BJ (cell line): ENCODE measurements around the gene IL3RA. TPM values are rescaled to one million over a fixed set of nuclear protein-coding genes. Genes with fewer than 3 reads are reported as not detected.
"Not testable (repeated sequence)": the region's sequence is repeated elsewhere in the genome, so short reads cannot be mapped to it uniquely, and the experiment has no call there.

Source experiments
- CTCF ChIA-PET: fragments of 350-600 bp; formaldehyde crosslinking; extraction: SDS; loops from one replicate; lab custom pipeline; 2021; ENCODE audit warnings: antibody characterized with exemption, inconsistent platforms; lab: Yijun Ruan, JAX
- POLR2A ChIA-PET: fragments of 300-600 bp; sonication (Branson Sonifier 250); formaldehyde crosslinking; extraction: SDS; loops from one replicate; lab custom pipeline; 2021; ENCODE audit warnings: antibody characterized with exemption; lab: Charles Lee
- DNase-seq: peaks from one replicate; pipeline ENCODE4 v3.0.0-alpha.2; 2011; ENCODE audit warnings: low read depth
- H3K27me3 ChIP-seq: 2 replicates; pipeline ENCODE4 v1.6.0; 2011; ENCODE audit warnings: low read length; ENCODE audit not compliant: control insufficient read depth, insufficient read depth
- H3K36me3 ChIP-seq: 2 replicates; pipeline ENCODE4 v1.5.1; 2011; ENCODE audit warnings: low read length; ENCODE audit not compliant: control insufficient read depth, insufficient read depth
- H3K4me3 ChIP-seq: 2 replicates; pipeline ENCODE4 v1.5.1; 2011; ENCODE audit warnings: low read depth, mild to moderate bottlenecking, control low read depth, low read length
- polyA plus RNA-seq: library from polyadenylated mRNA; depleted of rRNA; stranded (reverse); fragments of >200 nt; gene quantifications from 2 replicates; pipeline ENCODE4 v1.2.3, GENCODE V29; 2011
- TF ChIP-seq, protein P1 (sequence below): IDR thresholded peaks from 2 replicates; pipeline ENCODE4 v1.5.1; 2011; ENCODE audit warnings: low read depth, mild to moderate bottlenecking, control low read depth, inconsistent platforms, low read length, moderate library complexity; ENCODE audit not compliant: insufficient read depth

The IL3RA gene
- polyA plus RNA-seq, 1 experiment = 1.5 TPM

DNA sequence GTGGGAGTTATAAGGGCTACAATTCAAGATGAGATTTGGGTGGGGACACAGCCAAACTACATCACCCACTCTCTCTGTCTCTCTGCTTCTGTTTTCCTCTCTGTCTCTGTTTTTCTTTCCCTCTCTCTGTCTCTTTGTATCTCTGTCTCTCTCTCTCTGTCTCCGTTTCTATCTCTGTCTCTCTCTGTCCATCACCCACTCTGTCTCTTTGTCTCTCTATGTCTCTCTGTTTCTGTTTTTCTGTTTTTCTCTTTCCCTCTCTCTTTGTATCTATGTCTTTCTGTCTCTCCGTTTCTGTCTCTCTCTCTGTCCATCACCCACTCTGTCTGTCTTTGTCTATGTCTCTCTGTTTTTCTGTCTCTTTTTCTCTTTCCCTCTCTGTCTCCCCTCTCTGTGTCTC, 25.3 kb downstream of the IL3RA start:
- Histone ChIP-seq H3K4me3 (no peak overlapping the region), H3K27me3 (no peaks in the 10 kb centered on the region), H3K36me3 (0 out of 2 replicates have a peak, but pooled peaks cover 2% of the 10 kb centered on the region)
- TF ChIP-seq, protein P1, sequence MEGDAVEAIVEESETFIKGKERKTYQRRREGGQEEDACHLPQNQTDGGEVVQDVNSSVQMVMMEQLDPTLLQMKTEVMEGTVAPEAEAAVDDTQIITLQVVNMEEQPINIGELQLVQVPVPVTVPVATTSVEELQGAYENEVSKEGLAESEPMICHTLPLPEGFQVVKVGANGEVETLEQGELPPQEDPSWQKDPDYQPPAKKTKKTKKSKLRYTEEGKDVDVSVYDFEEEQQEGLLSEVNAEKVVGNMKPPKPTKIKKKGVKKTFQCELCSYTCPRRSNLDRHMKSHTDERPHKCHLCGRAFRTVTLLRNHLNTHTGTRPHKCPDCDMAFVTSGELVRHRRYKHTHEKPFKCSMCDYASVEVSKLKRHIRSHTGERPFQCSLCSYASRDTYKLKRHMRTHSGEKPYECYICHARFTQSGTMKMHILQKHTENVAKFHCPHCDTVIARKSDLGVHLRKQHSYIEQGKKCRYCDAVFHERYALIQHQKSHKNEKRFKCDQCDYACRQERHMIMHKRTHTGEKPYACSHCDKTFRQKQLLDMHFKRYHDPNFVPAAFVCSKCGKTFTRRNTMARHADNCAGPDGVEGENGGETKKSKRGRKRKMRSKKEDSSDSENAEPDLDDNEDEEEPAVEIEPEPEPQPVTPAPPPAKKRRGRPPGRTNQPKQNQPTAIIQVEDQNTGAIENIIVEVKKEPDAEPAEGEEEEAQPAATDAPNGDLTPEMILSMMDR = no peak
- ChIA-PET CTCF (no interaction called here), POLR2A (no interaction called here)
- no peak for DNase-seq

DNA sequence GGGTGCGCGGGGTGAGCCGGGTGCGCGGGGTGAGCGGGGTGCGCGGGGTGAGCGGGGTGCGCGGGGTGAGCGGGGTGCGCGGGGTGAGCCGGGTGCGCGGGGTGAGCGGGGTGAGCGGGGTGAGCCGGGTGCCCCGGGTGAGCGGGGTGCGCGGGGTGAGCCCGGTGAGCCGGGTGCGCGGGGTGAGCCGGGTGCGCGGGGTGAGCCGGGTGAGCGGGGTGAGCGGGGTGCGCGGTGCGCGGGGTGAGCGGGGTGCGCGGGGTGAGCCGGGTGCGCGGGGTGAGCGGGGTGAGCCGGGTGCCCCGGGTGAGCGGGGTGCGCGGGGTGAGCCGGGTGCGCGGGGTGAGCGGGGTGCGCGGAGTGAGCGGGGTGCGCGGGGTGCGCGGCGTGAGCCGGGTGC, 29.8 kb downstream of the IL3RA start:
- CTCF ChIA-PET, DNase-seq, H3K27me3 ChIP-seq, H3K36me3 ChIP-seq, H3K4me3 ChIP-seq, POLR2A ChIA-PET: not testable (repeated sequence)

DNA sequence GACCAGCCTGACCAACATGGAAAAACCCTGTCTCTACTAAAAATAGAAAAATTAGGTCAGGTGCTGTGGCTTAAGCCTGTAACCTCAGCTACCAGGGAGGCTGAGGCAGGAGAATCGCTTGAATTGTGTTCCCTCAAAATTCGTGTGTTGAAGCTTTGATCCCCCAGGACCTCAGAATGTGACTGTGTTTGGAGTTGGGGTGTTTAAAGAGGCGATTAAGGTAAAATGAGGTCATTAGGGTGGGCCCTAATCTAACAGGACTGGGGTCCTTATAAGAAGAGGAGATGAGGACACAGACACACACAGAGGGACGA, 31.8 kb downstream of the IL3RA start:
- no peaks in the 10 kb centered on the region for H3K36me3 ChIP-seq

DNA sequence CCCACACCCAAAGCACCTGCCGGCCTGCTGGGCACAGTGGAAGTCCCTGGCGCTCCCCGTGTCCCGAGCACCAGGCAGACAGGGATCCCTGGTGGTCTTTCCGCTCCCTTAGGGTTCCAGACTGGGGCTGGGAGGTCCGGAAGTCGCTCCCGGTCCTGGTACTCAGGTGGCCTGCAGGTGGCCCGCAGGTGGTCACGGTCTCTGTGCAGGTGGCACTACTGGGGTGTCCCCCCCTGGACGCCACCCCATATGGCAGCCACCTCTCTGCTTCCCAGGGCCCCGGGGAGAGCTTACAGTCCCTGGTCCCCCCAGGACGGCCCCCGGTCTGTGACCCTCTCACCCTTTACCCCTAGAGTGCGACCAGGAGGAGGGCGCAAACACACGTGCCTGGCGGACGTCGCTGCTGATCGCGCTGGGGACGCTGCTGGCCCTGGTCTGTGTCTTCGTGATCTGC, 41.7 kb downstream of the IL3RA start:
- H3K27me3 ChIP-seq = no peaks in the 10 kb centered on the region
- CTCF ChIA-PET = no interaction called here
- H3K4me3 ChIP-seq = no peak overlapping the region
- TF ChIP-seq, protein P1 = no peak
- no peak for DNase-seq
- POLR2A ChIA-PET = no interaction called here
- no peaks in the 10 kb centered on the region for H3K36me3 ChIP-seq

More for the DNA sequence above, 31.8 kb downstream of the IL3RA start:
- H3K27me3 ChIP-seq = no peaks in the 10 kb centered on the region
- CTCF ChIA-PET = no interaction called here
- no peak for DNase-seq
- no peak overlapping the region for H3K4me3 ChIP-seq
- TF ChIP-seq, protein P1 = no peak
- POLR2A ChIA-PET = no interaction called here

DNA sequence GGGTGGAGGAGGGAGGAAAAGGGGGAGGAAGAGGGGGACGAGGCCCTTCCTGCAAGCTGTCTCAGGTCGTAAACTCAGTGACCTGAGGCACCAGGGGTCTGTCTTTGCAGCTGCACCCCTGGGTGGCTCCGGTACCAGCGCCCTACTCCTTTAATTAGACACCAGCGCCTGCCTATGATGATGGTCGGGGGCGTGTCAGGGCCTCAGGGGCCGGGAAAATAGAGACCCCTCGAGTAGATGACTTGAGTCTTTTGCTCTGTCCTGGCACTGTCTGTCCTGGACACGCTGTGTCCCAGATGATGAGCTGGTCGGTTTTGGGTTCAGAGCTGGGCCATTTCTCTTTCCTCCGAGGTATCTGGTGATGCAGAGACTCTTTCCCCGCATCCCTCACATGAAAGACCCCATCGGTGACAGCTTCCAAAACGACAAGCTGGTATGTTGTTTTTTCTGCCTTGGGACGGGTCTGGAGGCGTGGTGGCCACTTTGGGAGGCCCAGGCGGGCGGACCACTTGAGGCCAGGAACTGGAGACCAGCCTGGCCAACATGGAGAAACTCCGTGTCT, 44.2 kb downstream of the IL3RA start:
- POLR2A ChIA-PET = no interaction called here
- TF ChIP-seq, protein P1 = no peak
- no peak for DNase-seq
- CTCF ChIA-PET = no interaction called here
- Histone ChIP-seq H3K36me3 (peaks cover 8% of the 10 kb centered on the region), H3K27me3 (no peaks in the 10 kb centered on the region), H3K4me3 (no peak overlapping the region)

DNA sequence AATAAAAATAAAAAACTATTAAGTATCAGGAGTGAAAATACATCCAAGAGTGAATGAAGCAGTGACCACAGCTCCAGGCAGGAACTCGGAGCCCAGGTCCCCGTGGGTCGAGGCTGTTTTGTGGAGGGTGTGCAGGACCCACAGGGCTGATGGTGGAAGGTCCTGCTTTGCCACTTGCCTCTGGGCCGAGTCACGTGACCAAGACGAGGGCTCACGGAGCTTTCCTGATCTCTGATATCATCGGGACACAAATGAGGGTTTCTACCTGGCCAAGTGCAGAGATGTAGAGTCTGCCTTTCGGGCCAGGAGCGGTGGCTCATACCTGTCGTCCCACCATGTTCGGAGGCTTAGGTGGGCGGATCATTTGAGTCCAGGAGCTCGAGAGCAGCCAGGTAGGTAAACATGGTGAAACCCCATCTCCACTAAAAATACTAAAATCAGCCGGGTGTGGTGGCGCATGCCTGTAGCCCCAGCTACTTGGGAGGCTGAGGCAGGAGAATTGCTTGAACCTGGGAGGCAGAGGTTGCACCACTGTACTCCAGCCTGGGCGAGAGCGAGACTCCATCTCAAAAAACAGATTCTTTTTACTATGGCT, 48.2 kb downstream of the IL3RA start:
- no peak for DNase-seq
- TF ChIP-seq, protein P1 = no peak
- peaks cover 39% of the 10 kb centered on the region for H3K36me3 ChIP-seq
- H3K4me3 ChIP-seq = no peak overlapping the region
- CTCF ChIA-PET = no interaction called here
- no peaks in the 10 kb centered on the region for H3K27me3 ChIP-seq
- POLR2A ChIA-PET = no interaction called here
